Common myeloid progenitor, CD34-positive (primary cell): Measurements from ENCODE around the gene PCGF6.
A peak's percentile ranks its signal among the peaks of the same experiment; 100 is the strongest.
"Not testable (repeated sequence)": the region's sequence is repeated elsewhere in the genome, so short reads cannot be mapped to it uniquely, and the experiment has no call there.

Experiments
- CTCF ChIA-PET: fragments of 350-600 bp; sonication (Branson Sonifier 250); formaldehyde crosslinking; loops from one replicate; lab custom pipeline; 2021; ENCODE audit warnings: antibody characterized with exemption; lab: Charles Lee
- POLR2A ChIA-PET: fragments of 350-600 bp; sonication (Branson Sonifier 250); formaldehyde crosslinking; loops from one replicate; lab custom pipeline; 2021; ENCODE audit warnings: antibody characterized with exemption; lab: Charles Lee
- DNase-seq, 3 donors: peaks; one replicate each; pipeline versions ENCODE4 v3.0.0 to v3.0.0-alpha.2; 2013
- H3K27ac ChIP-seq, 2 experiments: 1 replicate in 1 of 2; 2 replicates in 1 of 2; pipeline ENCODE4 v1.7.0; 2013; ENCODE audit warnings: inconsistent platforms in 2 of 2, low read length in 2 of 2, mild to moderate bottlenecking in 2 of 2, low read depth in 1 of 2, moderate library complexity in 1 of 2; ENCODE audit not compliant: severe bottlenecking in 2 of 2, insufficient read depth in 1 of 2, poor library complexity in 1 of 2
- H3K27me3 ChIP-seq, 5 experiments: replicated peaks in 2 of 5; 1 replicate in 3 of 5; 2 replicates in 2 of 5; pipeline versions ENCODE4 v1.6.1 to v1.7.0; 2013; ENCODE audit warnings: low read length in 4 of 5, mild to moderate bottlenecking in 2 of 5, moderate library complexity in 2 of 5, inconsistent platforms in 1 of 5; ENCODE audit not compliant: insufficient read depth in 5 of 5, control insufficient read depth in 4 of 5
- H3K36me3 ChIP-seq, 4 experiments: 1 replicate in 2 of 4; 2 replicates in 2 of 4; pipeline versions ENCODE4 v1.6.1 to v1.7.0; 2013; ENCODE audit warnings: low read length in 3 of 4, control low read depth in 1 of 4, mild to moderate bottlenecking in 1 of 4; ENCODE audit not compliant: control insufficient read depth in 4 of 4, insufficient read depth in 4 of 4
- H3K4me1 ChIP-seq, 4 experiments: 1 replicate in 3 of 4; 2 replicates in 1 of 4; pipeline versions ENCODE4 v1.6.1 to v1.7.1; 2013; ENCODE audit warnings: low read length in 3 of 4, mild to moderate bottlenecking in 3 of 4, control low read depth in 1 of 4, inconsistent platforms in 1 of 4, moderate library complexity in 1 of 4; ENCODE audit not compliant: control insufficient read depth in 4 of 4, insufficient read depth in 4 of 4; ENCODE audit errors: control extremely low read depth in 1 of 4
- H3K4me3 ChIP-seq, 7 experiments: 1 replicate in 4 of 7; 2 replicates in 3 of 7; pipeline versions ENCODE4 v1.5.1 to v1.7.0; 2013; ENCODE audit warnings: mild to moderate bottlenecking in 7 of 7, low read length in 6 of 7, moderate library complexity in 6 of 7, inconsistent platforms in 2 of 7, low read depth in 2 of 7, control low read depth in 1 of 7; ENCODE audit not compliant: insufficient read depth in 4 of 7, control insufficient read depth in 1 of 7; ENCODE audit errors: extremely low read depth in 1 of 7
- H3K9me3 ChIP-seq, 5 experiments: 1 replicate in 4 of 5; 2 replicates in 1 of 5; pipeline versions ENCODE4 v1.6.1 to v1.7.1; 2013; ENCODE audit warnings: low read length in 4 of 5, mild to moderate bottlenecking in 2 of 5, inconsistent platforms in 1 of 5, low read depth in 1 of 5, moderate library complexity in 1 of 5; ENCODE audit not compliant: control insufficient read depth in 4 of 5, insufficient read depth in 2 of 5; ENCODE audit errors: control extremely low read depth in 1 of 5
- WGBS: methylation state at CpG from one replicate; pipeline ENCODE4 v1.1.5; 2013; ENCODE audit not compliant: insufficient coverage; 5-methylcytosine and 5-hydroxymethylcytosine counted together

The PCGF6 gene

GRCh38 chr10:103359493-103359892, 8.6 kb upstream of the PCGF6 start:
- H3K9me3 ChIP-seq, H3K36me3 ChIP-seq, H3K4me3 ChIP-seq, H3K27me3 ChIP-seq, POLR2A ChIA-PET, H3K4me1 ChIP-seq, H3K27ac ChIP-seq, DNase-seq: not testable (repeated sequence)
- 100% methylated on average over 2 of the region's 4 CpGs for WGBS
- CTCF ChIA-PET = interaction anchor here (1.2 kb wide), 1 partner anchor 8 kb away, joined by 3 read pairs; the partner anchor contains the start of gene TAF5

- DNase-seq = no peak
- H3K27me3 ChIP-seq = no peaks in the 10 kb centered on the region
- 100% methylated on average over 3 of the region's 5 CpGs for WGBS
- H3K4me3 ChIP-seq = no peak overlapping the region
- peaks cover 0 to 4% (median 0%) of the 10 kb centered on the region in 4 experiments for H3K4me1 ChIP-seq
- no peaks in the 10 kb centered on the region for H3K36me3 ChIP-seq
- no peaks in the 10 kb centered on the region for H3K9me3 ChIP-seq
- CTCF ChIA-PET = interaction anchor here (1.2 kb wide), 1 partner anchor 11 kb away, joined by 3 read pairs; no protein-coding TSS in a partner anchor
- no peak overlapping the region for H3K27ac ChIP-seq
- POLR2A ChIA-PET = interaction anchor here (0.6 kb wide), 1 partner anchor 707 kb away, joined by 3 read pairs; no protein-coding TSS in a partner anchor
Measured at GRCh38 chr10:103355906-103356599, 5.1 kb upstream of the PCGF6 start.

DNA sequence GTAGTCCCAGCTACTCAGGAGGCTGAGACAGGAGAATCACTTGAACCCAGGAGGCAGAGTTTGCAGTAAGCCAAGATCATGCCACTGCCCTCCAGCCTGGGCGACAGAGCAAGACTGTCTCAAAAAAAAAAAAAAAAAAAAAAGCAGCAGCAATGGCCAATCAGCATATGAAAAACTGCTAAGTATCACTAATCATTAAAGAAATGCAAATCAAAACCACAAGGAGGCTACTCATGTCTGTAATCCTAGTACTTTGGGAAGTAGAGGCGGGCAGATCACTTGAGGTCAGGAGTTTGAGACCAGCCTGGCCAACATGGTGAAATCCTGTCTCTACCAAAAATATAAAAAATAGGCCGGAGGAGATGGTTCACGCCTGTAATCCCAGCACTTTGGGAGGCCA, 3.6 kb upstream of the PCGF6 start:
- H3K4me1 ChIP-seq, POLR2A ChIA-PET, CTCF ChIA-PET: not testable (repeated sequence)

GRCh38 chr10:103353281-103353680, 2.3 kb upstream of the PCGF6 start:
- ChIA-PET POLR2A (interaction anchor here (1.0 kb wide), 1 partner anchor 14 kb away, joined by 3 read pairs; the partner anchor contains the start of gene TAF5), CTCF (interaction anchor here (1.0 to 1.7 kb wide), 2 partner anchors 12 to 13 kb away, joined by 3 read pairs; no protein-coding TSS in a partner anchor)
- Histone ChIP-seq H3K4me1 (peaks cover 0 to 10% (median 6%) of the 10 kb centered on the region in 4 experiments), H3K4me3 (no peak overlapping the region), H3K36me3 (peaks cover 0 to 1% (median under 1%) of the 10 kb centered on the region in 4 experiments), H3K27me3 (no peaks in the 10 kb centered on the region), H3K27ac (no peak overlapping the region), H3K9me3 (no peaks in the 10 kb centered on the region)
- no CpG with 5 or more reads among the region's 2 CpGs for WGBS
- DNase-seq = peak in 1 of 3 donors; percentile 14

More for the DNA sequence above, 3.6 kb upstream of the PCGF6 start:
- H3K27me3 ChIP-seq, H3K36me3 ChIP-seq, H3K27ac ChIP-seq, H3K9me3 ChIP-seq, DNase-seq, H3K4me3 ChIP-seq: not testable (repeated sequence)
- WGBS = 94% methylated on average over 2 of the region's 4 CpGs

DNA sequence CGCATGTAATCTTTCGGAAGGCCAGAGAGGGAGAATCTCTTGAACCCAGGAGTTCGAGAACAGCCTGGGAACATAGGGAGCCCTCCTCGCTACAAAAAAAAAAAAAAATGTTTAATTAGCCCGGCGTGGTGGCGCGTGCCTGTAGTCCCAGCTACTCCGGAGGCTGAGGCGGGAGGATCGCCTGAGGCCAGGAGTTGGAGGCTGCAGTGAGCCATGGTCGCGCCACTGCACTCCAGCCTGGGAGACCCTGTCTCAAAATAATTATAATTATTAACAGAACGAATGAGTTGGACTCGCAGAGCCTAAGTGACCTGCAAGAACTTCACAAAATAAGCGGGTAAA, 794 bp downstream of the PCGF6 start:
- 59% methylated on average over 10 of the region's 16 CpGs for WGBS

DNA sequence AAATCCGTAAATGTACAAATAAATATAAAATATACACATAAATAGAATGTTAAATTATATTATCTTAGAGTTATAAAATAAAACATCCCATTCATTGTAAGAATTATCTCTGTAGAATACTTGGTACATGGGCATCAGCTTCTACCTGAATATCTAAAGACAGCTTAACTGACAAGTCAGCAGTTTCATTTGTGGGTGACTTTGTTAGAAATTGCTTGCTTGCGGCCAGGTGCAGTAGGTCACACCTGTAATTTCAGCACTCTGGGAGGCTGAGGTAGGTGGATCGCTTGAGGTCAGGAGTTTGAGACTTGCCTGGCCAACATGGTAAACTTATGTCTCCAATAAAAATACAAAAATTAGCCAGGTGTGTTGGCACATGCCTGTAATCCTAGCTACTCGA, 14.6 kb downstream of the PCGF6 start:
- WGBS = no CpG with 5 or more reads among the region's 4 CpGs
- CTCF ChIA-PET = interaction anchor here (1.1 to 3.7 kb wide), 3 partner anchors 15 to 500 kb away, joined by 3 to 23 read pairs (median 3); partner anchors contain the start of gene CYP17A1
- Histone ChIP-seq H3K27me3 (no peaks in the 10 kb centered on the region), H3K9me3 (no peaks in the 10 kb centered on the region), H3K4me3 (no peak overlapping the region), H3K36me3 (peaks cover 6 to 38% (median 20%) of the 10 kb centered on the region in 4 experiments), H3K4me1 (no peaks in the 10 kb centered on the region), H3K27ac (no peak overlapping the region)
- no peak for DNase-seq
- POLR2A ChIA-PET = no interaction called here

More for the DNA sequence above, 794 bp downstream of the PCGF6 start:
- ChIA-PET CTCF (interaction anchor here (0.6 to 1.8 kb wide), 2 partner anchors 16 to 106 kb away, joined by 3 to 6 read pairs; no protein-coding TSS in a partner anchor), POLR2A (interaction anchor here (1.3 kb wide), 1 partner anchor 18 kb away, joined by 4 read pairs; the partner anchor contains the start of gene TAF5)
- no peak for DNase-seq
- Histone ChIP-seq H3K36me3 (peaks cover 2 to 21% (median 12%) of the 10 kb centered on the region in 4 experiments), H3K27me3 (no peaks in the 10 kb centered on the region), H3K4me1 (peaks cover 0 to 10% (median 6%) of the 10 kb centered on the region in 4 experiments), H3K4me3 (peak overlapping the region; percentile 64 to 84 (median 77)), H3K27ac (peak overlapping the region; percentile 54 to 66), H3K9me3 (no peaks in the 10 kb centered on the region)

GRCh38 chr10:103334567-103334966, 16.4 kb downstream of the PCGF6 start:
- CTCF ChIA-PET = interaction anchor here (1.1 to 3.7 kb wide), 11 partner anchors 9 to 499 kb away, joined by 3 to 23 read pairs (median 4); partner anchors contain the start of genes CYP17A1 and PCGF6
- no peak for DNase-seq
- Histone ChIP-seq H3K36me3 (peaks cover 6 to 40% (median 23%) of the 10 kb centered on the region in 4 experiments), H3K4me3 (no peak overlapping the region), H3K9me3 (no peaks in the 10 kb centered on the region), H3K27ac (no peak overlapping the region), H3K4me1 (no peaks in the 10 kb centered on the region), H3K27me3 (no peaks in the 10 kb centered on the region)
- POLR2A ChIA-PET = interaction anchor here (0.6 kb wide), 1 partner anchor 145 kb away, joined by 5 read pairs; no protein-coding TSS in a partner anchor
